ENCODE data around the gene TMEM132A. TPM values are rescaled to one million over a fixed set of nuclear protein-coding genes. Genes with fewer than 3 reads are reported as not detected.

TMEM132A gene, protein sequence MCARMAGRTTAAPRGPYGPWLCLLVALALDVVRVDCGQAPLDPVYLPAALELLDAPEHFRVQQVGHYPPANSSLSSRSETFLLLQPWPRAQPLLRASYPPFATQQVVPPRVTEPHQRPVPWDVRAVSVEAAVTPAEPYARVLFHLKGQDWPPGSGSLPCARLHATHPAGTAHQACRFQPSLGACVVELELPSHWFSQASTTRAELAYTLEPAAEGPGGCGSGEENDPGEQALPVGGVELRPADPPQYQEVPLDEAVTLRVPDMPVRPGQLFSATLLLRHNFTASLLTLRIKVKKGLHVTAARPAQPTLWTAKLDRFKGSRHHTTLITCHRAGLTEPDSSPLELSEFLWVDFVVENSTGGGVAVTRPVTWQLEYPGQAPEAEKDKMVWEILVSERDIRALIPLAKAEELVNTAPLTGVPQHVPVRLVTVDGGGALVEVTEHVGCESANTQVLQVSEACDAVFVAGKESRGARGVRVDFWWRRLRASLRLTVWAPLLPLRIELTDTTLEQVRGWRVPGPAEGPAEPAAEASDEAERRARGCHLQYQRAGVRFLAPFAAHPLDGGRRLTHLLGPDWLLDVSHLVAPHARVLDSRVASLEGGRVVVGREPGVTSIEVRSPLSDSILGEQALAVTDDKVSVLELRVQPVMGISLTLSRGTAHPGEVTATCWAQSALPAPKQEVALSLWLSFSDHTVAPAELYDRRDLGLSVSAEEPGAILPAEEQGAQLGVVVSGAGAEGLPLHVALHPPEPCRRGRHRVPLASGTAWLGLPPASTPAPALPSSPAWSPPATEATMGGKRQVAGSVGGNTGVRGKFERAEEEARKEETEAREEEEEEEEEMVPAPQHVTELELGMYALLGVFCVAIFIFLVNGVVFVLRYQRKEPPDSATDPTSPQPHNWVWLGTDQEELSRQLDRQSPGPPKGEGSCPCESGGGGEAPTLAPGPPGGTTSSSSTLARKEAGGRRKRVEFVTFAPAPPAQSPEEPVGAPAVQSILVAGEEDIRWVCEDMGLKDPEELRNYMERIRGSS
- total RNA-seq, result 74.9 and 87.1 TPM in 2 replicates

DNA sequence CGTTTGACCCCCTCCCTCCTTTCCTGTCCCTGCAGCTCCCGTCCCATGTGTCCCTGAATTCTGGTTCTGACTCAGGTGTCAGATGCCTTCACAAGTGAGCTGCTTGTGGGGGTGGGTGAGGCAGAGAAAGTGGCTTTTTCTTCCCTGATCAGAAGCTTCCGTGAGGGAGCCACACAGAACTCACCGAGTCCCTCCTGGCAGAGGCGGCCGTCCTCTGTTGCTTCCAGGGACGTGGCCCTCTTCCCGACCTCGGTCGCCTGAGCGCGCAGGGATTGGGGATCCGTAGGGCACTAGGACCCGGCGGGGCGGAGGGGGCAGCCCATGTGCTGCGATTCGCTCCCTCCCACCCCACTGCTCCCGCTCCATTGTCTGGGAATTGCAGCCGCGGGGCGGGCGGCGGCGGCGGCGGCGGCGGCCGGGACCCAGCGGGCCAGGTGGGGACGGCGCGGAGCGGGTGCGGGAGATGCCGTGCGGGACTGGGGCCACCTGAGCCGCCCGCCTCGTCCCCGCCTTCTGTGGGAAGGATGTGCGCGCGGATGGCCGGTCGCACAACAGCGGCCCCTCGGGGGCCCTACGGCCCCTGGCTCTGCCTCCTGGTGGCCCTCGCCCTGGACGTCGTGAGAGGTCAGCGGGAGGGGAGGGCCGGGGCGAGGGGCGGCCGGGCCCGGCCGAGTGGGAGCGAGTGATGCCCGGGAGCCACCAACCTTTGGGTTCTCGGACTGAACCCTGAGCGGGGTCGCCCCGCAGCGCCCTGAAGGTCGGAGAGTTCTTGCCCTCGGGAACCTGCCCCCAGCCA, at the start of gene TMEM132A:
TSS of gene TMEM132A (plus strand) at position 351 of the 796 bp plus-strand sequence. CDS start at position 525, 174 bp downstream.

DNA sequence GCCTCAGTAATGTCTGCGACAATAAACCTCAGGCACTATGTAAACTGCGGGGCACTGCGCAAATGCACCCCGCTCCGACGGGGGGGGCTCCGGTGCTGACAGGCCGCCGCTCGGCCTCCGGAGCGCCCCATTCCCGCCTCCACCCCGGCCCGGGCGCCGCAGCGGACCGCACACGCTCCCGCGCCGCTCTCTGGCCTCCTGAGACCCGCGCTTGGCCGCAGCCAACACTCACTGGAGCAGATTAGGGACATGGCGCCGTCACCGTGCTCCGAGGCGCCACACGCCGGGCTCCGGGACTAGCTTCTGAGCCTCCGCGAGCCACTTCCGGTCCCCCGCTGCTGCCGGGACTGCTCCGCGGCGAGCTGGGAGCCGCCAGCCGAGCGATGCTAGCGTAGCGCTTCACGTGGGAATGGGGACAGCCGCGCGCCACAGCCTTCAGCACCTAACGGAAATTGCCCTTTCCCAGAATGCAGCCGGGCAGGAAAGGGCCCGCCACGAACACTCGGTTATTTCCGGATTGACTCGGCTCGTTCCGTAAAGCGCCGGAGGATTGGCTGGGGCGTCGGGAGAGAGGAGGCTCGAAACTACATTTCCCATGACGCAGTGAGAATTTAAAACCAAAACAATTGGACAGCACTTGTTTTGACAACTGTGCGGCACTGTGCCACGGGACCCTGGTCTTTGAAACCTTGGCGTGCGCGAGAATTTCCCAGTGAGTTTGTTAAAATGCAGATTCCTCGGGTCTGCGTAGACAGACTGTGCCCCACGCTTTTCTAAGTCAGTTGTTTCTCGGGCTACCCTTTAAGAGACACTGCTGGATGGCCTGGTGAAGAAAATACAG, 17.9 kb upstream of the TMEM132A start, which contains the start of gene PRPF19:
TSS of gene PRPF19 (minus strand) at position 454 of the 841 bp plus-strand sequence. CDS start at position 251, 203 bp downstream.

DNA sequence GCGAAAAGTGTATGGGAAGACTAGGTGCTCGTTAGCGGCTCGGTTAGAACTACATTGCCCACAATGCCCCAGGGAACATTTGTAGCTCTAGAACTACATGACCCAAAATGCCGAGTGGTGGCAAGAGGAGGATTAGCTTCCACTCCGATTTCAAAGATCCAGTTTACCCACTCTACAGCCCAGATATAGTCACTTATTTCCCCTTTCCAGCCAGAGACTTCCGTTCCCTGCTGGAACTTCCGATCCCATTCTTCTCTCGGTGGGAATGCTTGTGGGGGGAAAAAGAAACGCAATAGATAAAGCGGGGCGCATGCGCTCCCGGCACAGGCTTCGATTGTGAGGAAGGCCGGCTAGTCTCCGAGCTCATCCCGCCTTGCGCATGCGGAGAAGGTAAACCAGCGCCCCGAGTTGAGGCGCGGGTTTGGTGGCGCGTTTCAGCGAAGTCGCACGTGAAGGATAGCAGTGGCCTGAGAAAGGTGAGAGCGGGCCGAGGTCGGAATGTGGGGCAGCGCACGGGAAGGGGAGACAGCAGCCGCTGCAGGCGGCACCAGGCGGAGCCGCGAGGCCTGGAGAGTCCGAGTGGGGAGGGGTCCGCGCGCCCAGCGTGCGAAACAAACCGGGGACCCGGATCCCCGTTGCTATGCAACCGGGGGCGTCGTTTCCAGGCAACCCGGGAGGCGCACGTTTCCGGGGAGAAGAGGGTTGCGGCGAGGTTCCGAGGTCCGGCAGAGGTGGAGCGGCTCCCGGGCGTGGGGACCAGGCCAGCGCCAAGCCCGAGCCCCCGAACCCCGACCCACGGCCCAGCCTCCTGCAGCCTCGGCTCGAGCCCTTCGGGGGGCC, 10.2 kb upstream of the TMEM132A start, which contains the start of gene TMEM109:
TSS of gene TMEM109 (plus strand) at position 366 of the 840 bp plus-strand sequence. CDS start 5,536 bp downstream, outside the sequence.

DNA sequence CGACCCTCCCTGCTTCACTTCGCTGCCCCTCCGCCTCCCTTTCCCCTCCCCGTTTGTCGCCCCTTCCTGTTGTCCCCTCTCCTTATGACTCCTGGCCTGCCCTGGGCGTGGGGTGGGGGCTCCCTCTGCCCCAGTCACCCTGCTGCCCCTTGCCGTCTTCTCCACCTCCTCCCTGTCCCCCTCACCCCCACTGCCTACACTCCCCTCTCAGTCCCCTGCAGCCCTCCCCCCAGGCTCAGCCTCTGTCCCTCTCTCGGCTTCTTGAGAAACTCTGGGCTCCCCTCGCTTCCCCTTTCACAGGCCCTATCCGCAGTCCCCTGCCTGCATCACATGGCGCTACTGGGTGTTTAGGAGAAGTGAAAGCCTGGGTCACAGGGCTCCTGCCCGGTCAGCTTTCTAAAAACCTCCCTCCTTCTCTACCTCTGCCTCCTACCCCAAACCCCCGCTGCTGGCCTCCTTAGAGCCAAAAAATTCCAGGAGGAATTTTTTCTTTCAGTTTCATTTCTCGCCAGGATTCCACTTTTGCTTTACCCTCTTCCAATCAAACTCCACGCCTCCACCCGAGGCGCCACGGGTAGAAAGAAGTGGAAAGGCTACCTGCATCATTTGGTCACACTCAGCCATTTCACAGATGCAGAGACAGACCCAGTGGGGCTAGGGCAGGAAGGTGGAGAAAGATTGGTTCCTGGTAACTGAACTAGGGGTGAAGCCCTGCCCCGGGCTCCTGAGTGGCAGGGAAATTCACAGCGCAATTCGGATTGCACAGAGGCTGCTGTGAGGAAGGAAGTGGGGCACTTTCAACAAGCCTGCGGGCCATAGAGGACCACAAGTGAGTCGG, 27.9 kb downstream of the TMEM132A start, which contains the start of gene SLC15A3:
TSS of gene SLC15A3 (minus strand) at position 273 of the 838 bp plus-strand sequence. CDS start 625 bp downstream, outside the sequence.

DNA sequence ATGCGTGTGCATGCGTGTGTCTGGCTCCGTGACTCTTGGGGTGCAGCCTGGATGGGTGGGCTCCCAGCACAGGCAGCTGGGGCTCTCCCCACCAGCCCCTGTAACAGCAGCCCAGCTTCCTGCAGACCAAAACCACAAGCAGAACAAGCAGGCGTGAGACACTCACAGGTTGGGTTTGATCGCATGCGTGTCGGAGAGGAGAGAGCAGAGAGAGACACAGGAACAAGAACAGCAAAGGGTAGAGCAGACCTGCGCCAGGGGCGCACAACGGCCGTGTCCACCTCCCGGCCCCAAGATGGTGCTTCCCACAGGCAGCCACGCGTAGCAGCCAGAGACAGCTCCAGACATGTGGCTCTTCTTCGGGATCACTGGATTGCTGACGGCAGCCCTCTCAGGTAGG, 47.3 kb downstream of the TMEM132A start, which contains the start of gene CD6:
TSS of gene CD6 (plus strand) at position 161 of the 400 bp plus-strand sequence. CDS start at position 347, 186 bp downstream.

Other genes with a start within 250 kb of the TMEM132A start
- gene MS4A8, start 224.8 kb upstream of the TMEM132A start, total RNA-seq, result not detected in 2 replicates
- not detected in 2 replicates for gene MS4A18, start 199.7 kb upstream of the TMEM132A start, total RNA-seq
- gene MS4A15, start 167.6 kb upstream of the TMEM132A start, total RNA-seq, result not detected in 2 replicates
- not detected in 2 replicates for gene MS4A10, start 139.1 kb upstream of the TMEM132A start, total RNA-seq
- gene CCDC86, start 82.3 kb upstream of the TMEM132A start, total RNA-seq, result 13.9 and 16.2 TPM in 2 replicates
- gene PTGDR2, start 68.5 kb upstream of the TMEM132A start, total RNA-seq, result under 0.01 TPM in 1 of 2 replicates, not detected in the other
- not detected in 2 replicates for gene ZP1, start 56.9 kb upstream of the TMEM132A start, total RNA-seq
- 50.1 and 72.1 TPM in 2 replicates for gene PRPF19, start 17.9 kb upstream of the TMEM132A start, total RNA-seq
- gene TMEM109, start 10.3 kb upstream of the TMEM132A start, total RNA-seq, result 60.6 and 62.5 TPM in 2 replicates
- gene SLC15A3, start 27.7 kb downstream of the TMEM132A start, total RNA-seq, result 2.6 and 8.7 TPM in 2 replicates
- not detected in 2 replicates for gene CD6, start 47.2 kb downstream of the TMEM132A start, total RNA-seq
- gene CD5, start 178.0 kb downstream of the TMEM132A start, total RNA-seq, result not detected in 2 replicates
- gene VPS37C, start 237.0 kb downstream of the TMEM132A start, total RNA-seq, result 8.0 and 8.3 TPM in 2 replicates